ENCODE results near the gene COL12A1. TPM values are rescaled to one million over a fixed set of nuclear protein-coding genes. Genes with fewer than 3 reads are reported as not detected.

Gene COL12A1
- total RNA-seq, 1 experiment from 2014 or later = 12.5 TPM

GRCh38 chr6:75128878-75129570 is 76.8 kb downstream of the COL12A1 start:
- DNase-seq = no peak
- no peak overlapping the region for H3K4me3 ChIP-seq
- intact Hi-C loops (cut with micrococcal nuclease; ENCODE audit: unreplicated experiment) = no loop called here
- no peak overlapping the region for H2AFZ ChIP-seq
- H3K36me3 ChIP-seq (ENCODE audit: low read depth) = no peaks in the 10 kb centered on the region
- no peaks in the 10 kb centered on the region for H3F3A ChIP-seq (ENCODE audit: insufficient read depth, low read depth)
- BruUV-seq (replicated peaks) = no TSS peak
- H3K4me1 ChIP-seq (replicated peaks; ENCODE audit: insufficient read depth) = no peaks in the 10 kb centered on the region
- H3K27me3 ChIP-seq (ENCODE audit: insufficient read depth, low read depth) = no peaks in the 10 kb centered on the region
- H3K9me2 ChIP-seq (ENCODE audit: insufficient read depth) = no peaks in the 10 kb centered on the region
- ChIA-PET POLR2A (ENCODE audit: unreplicated experiment) (no interaction called here), CTCF (no interaction called here)
- H3K27ac ChIP-seq = no peak overlapping the region
- H3K4me2 ChIP-seq = no peak overlapping the region
- no peaks in the 10 kb centered on the region for H4K20me1 ChIP-seq (ENCODE audit: insufficient read depth)
- TF ChIP-seq CTCF (conservative IDR thresholded peaks at IDR 0.05) = no peak
- no peak for TF ChIP-seq EZH2 (IDR thresholded peaks at IDR 0.05; ENCODE audit: low read depth)
- no peaks in the 10 kb centered on the region for H3K79me2 ChIP-seq (ENCODE audit: low read depth)
- H3K9me3 ChIP-seq (ENCODE audit: insufficient read depth, low read depth) = no peaks in the 10 kb centered on the region

GRCh38 chr6:75126518-75126917 is 79.3 kb downstream of the COL12A1 start:
- no peaks in the 10 kb centered on the region for H3F3A ChIP-seq (ENCODE audit: insufficient read depth, low read depth)
- no peaks in the 10 kb centered on the region for H3K9me3 ChIP-seq (ENCODE audit: insufficient read depth, low read depth)
- ChIA-PET POLR2A (ENCODE audit: unreplicated experiment) (no interaction called here), CTCF (no interaction called here)
- no TSS peak for BruUV-seq (replicated peaks)
- H3K27me3 ChIP-seq (ENCODE audit: insufficient read depth, low read depth) = no peaks in the 10 kb centered on the region
- intact Hi-C loops (cut with micrococcal nuclease; ENCODE audit: unreplicated experiment) = no loop called here
- TF ChIP-seq CTCF (conservative IDR thresholded peaks at IDR 0.05) (no peak), EZH2 (IDR thresholded peaks at IDR 0.05; ENCODE audit: low read depth) (no peak)
- H3K36me3 ChIP-seq (ENCODE audit: low read depth) = no peaks in the 10 kb centered on the region
- no peak overlapping the region for H3K27ac ChIP-seq
- H4K20me1 ChIP-seq (ENCODE audit: insufficient read depth) = no peaks in the 10 kb centered on the region
- H3K4me3 ChIP-seq = no peak overlapping the region
- no peak overlapping the region for H2AFZ ChIP-seq
- no peak overlapping the region for H3K4me2 ChIP-seq
- no peaks in the 10 kb centered on the region for H3K9me2 ChIP-seq (ENCODE audit: insufficient read depth)
- DNase-seq = no peak
- no peaks in the 10 kb centered on the region for H3K79me2 ChIP-seq (ENCODE audit: low read depth)
- no peaks in the 10 kb centered on the region for H3K4me1 ChIP-seq (replicated peaks; ENCODE audit: insufficient read depth)

GRCh38 chr6:75124983-75125382 is 80.9 kb downstream of the COL12A1 start:
- Histone ChIP-seq H3K4me2 (no peak overlapping the region), H3K9me2 (ENCODE audit: insufficient read depth) (0 out of 2 replicates have a peak, but pooled peaks cover 3% of the 10 kb centered on the region), H3K36me3 (ENCODE audit: low read depth) (no peaks in the 10 kb centered on the region), H3K27me3 (ENCODE audit: insufficient read depth, low read depth) (no peaks in the 10 kb centered on the region), H4K20me1 (ENCODE audit: insufficient read depth) (no peaks in the 10 kb centered on the region), H3K9me3 (ENCODE audit: insufficient read depth, low read depth) (no peaks in the 10 kb centered on the region), H2AFZ (no peak overlapping the region), H3K4me1 (replicated peaks; ENCODE audit: insufficient read depth) (no peaks in the 10 kb centered on the region), H3K27ac (no peak overlapping the region), H3F3A (ENCODE audit: insufficient read depth, low read depth) (no peaks in the 10 kb centered on the region), H3K79me2 (ENCODE audit: low read depth) (no peaks in the 10 kb centered on the region), H3K4me3 (no peak overlapping the region)
- POLR2A ChIA-PET (ENCODE audit: unreplicated experiment) = no interaction called here
- CTCF ChIA-PET = no interaction called here
- DNase-seq = no peak
- TF ChIP-seq CTCF (conservative IDR thresholded peaks at IDR 0.05) (no peak), EZH2 (IDR thresholded peaks at IDR 0.05; ENCODE audit: low read depth) (no peak)
- BruUV-seq (replicated peaks) = no TSS peak
- intact Hi-C loops (cut with micrococcal nuclease; ENCODE audit: unreplicated experiment) = no loop called here
